Osteoblast (primary cell): ENCODE data around the gene KRT40. TPM values are rescaled to one million over a fixed set of nuclear protein-coding genes. Genes with fewer than 3 reads are reported as not detected.

Source experiments
- DNase-seq: peaks from one replicate; pipeline ENCODE4 v3.0.0; 2011; ENCODE audit warnings: low spot score, mixed read lengths; ENCODE audit not compliant: insufficient read length; ENCODE audit errors: missing footprints
- H2AFZ ChIP-seq: 2 replicates; pipeline ENCODE4 v1.6.0; 2011; ENCODE audit warnings: mild to moderate bottlenecking, low read length
- H3K27ac ChIP-seq: 2 replicates; pipeline ENCODE4 v1.5.1; 2011; ENCODE audit warnings: mild to moderate bottlenecking, low read depth, low read length, moderate library complexity
- H3K27me3 ChIP-seq: 2 replicates; pipeline ENCODE4 v1.6.0; 2012; ENCODE audit warnings: mild to moderate bottlenecking, control low read depth, inconsistent platforms, low read length, moderate library complexity; ENCODE audit not compliant: insufficient read depth
- H3K36me3 ChIP-seq: 2 replicates; pipeline ENCODE4 v1.5.1; 2011; ENCODE audit warnings: mild to moderate bottlenecking, low read length, control low read depth, moderate library complexity; ENCODE audit not compliant: insufficient read depth
- H3K4me1 ChIP-seq: 2 replicates; pipeline ENCODE4 v1.5.1; 2011; ENCODE audit warnings: mild to moderate bottlenecking, low read length, control low read depth, moderate library complexity; ENCODE audit not compliant: insufficient read depth
- H3K4me2 ChIP-seq: 2 replicates; pipeline ENCODE4 v1.6.0; 2011; ENCODE audit warnings: mild to moderate bottlenecking, low read length; ENCODE audit not compliant: insufficient read depth
- H3K4me3 ChIP-seq: fragments of 200-600 bp; sonication (generic); 3 replicates; pipeline ENCODE4 v1.5.1; 2012; ENCODE audit warnings: mild to moderate bottlenecking, low read length, inconsistent platforms; ENCODE audit not compliant: insufficient read depth
- H3K79me2 ChIP-seq: 2 replicates; pipeline ENCODE4 v1.6.0; 2012; ENCODE audit warnings: mild to moderate bottlenecking, low read length, control low read depth, inconsistent platforms; ENCODE audit not compliant: insufficient read depth
- H3K9me3 ChIP-seq: 2 replicates; pipeline ENCODE4 v1.5.1; 2011; ENCODE audit warnings: low read depth, low read length, control low read depth
- H4K20me1 ChIP-seq: 2 replicates; pipeline ENCODE4 v1.6.0; 2012; ENCODE audit warnings: mild to moderate bottlenecking, low read length, control low read depth; ENCODE audit not compliant: insufficient read depth
- CTCF ChIP-seq: IDR thresholded peaks from 2 replicates; pipeline ENCODE4 v1.5.1; 2011; ENCODE audit warnings: mild to moderate bottlenecking, low read depth, low read length, moderate library complexity; ENCODE audit errors: extremely low read depth
- total RNA-seq: library from RNA; depleted of rRNA; stranded (reverse); fragments of >200 nt; gene quantifications from 2 replicates; pipeline ENCODE4 v1.2.3, GENCODE V29; 2012

Gene KRT40
- total RNA-seq, 1 donor, result under 0.01 TPM

GRCh38 chr17:40980596-40980995 lies 3.5 kb downstream of the KRT40 start:
- H3K27ac ChIP-seq, result no peak overlapping the region
- peak; percentile 70 for DNase-seq

GRCh38 chr17:40980117-40980516 lies 4.0 kb downstream of the KRT40 start:
- Histone ChIP-seq H3K4me3 (no peak overlapping the region), H3K4me2 (no peak overlapping the region), H3K27me3 (no peaks in the 10 kb centered on the region), H3K4me1 (peaks cover 9% of the 10 kb centered on the region), H2AFZ (peak overlapping the region; percentile 58), H3K36me3 (no peaks in the 10 kb centered on the region), H3K79me2 (no peaks in the 10 kb centered on the region), H3K27ac (no peak overlapping the region), H3K9me3 (no peaks in the 10 kb centered on the region), H4K20me1 (no peaks in the 10 kb centered on the region)
- peak; percentile 55 for DNase-seq
- no peak for TF ChIP-seq CTCF

More at GRCh38 chr17:40980596-40980995, 3.5 kb downstream of the KRT40 start:
- Histone ChIP-seq H3K4me3 (no peak overlapping the region), H3K36me3 (no peaks in the 10 kb centered on the region), H3K9me3 (no peaks in the 10 kb centered on the region), H2AFZ (peak overlapping the region; percentile 58), H3K4me2 (peak overlapping the region; percentile 28), H3K4me1 (peaks cover 9% of the 10 kb centered on the region), H3K79me2 (no peaks in the 10 kb centered on the region), H4K20me1 (no peaks in the 10 kb centered on the region), H3K27me3 (no peaks in the 10 kb centered on the region)
- no peak for TF ChIP-seq CTCF

GRCh38 chr17:40978575-40979151 lies 5.5 kb downstream of the KRT40 start:
- no peak for DNase-seq
- Histone ChIP-seq H3K27ac (no peak overlapping the region), H3K4me3 (no peak overlapping the region), H4K20me1 (no peaks in the 10 kb centered on the region), H3K4me2 (no peak overlapping the region), H2AFZ (peak overlapping the region; percentile 6), H3K27me3 (no peaks in the 10 kb centered on the region), H3K9me3 (no peaks in the 10 kb centered on the region), H3K36me3 (no peaks in the 10 kb centered on the region), H3K4me1 (peaks cover 9% of the 10 kb centered on the region), H3K79me2 (no peaks in the 10 kb centered on the region)
- TF ChIP-seq CTCF, result no peak

DNA sequence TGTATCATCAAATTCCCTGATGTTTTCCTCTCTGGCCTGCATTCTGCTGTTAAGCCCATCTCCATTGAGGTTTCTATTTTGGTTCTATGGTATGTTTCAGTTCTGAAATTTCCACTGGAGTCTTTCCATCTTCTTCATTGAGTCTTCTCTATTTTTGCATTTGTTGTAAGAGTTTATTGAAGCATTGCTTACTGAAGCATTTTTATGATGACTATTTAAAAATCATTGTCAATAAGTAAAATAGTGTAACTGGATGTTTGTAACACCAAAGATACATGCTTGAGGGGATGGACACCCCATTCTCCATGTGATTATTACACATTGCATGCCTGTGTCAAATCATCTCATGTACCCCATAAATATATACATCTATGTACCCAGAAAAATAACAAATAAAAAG lies 8.6 kb downstream of the KRT40 start:
- no peak overlapping the region for H3K4me2 ChIP-seq
- TF ChIP-seq CTCF, result no peak
- H4K20me1 ChIP-seq, result no peaks in the 10 kb centered on the region
- no peak overlapping the region for H3K27ac ChIP-seq
- H3K27me3 ChIP-seq, result no peaks in the 10 kb centered on the region
- no peak for DNase-seq
- H3K9me3 ChIP-seq, result no peaks in the 10 kb centered on the region
- no peak overlapping the region for H3K4me3 ChIP-seq
- no peaks in the 10 kb centered on the region for H3K79me2 ChIP-seq
- H3K36me3 ChIP-seq, result no peaks in the 10 kb centered on the region
- no peak overlapping the region for H2AFZ ChIP-seq
- H3K4me1 ChIP-seq, result peaks cover 3% of the 10 kb centered on the region
